ENCODE data around the gene SPCS2. TPM values are rescaled to one million over a fixed set of nuclear protein-coding genes. Genes with fewer than 3 reads are reported as not detected.

Gene SPCS2
- total RNA-seq, 1 donor from 2014 or later = 133 TPM

DNA sequence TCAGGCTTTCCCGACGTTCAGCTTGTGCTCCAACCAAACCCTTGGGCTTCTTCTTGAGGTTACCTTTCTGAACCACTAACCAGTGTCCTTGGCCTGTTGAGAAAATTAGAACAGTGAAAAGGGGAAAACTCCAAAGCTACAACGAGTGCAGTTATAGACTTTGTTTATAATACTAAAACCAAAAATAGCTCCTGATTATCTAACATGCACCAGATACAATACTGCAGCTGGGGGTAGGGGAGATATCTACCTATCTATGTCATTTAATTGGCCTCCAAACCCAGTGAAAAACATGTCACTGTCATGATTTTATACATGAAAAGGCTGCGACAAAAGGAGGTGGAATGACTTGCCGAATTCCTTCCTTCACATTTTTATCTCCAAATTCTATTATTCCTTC, 12.1 kb upstream of the SPCS2 start:
- no peak overlapping the region for H3K4me3 Mint-ChIP-seq (ENCODE audit: unreplicated experiment)
- H3K27ac Mint-ChIP-seq (ENCODE audit: unreplicated experiment) = no peak overlapping the region
- no peaks in the 10 kb centered on the region for H3K9me3 Mint-ChIP-seq (ENCODE audit: low read depth)
- no peaks in the 10 kb centered on the region for H3K4me1 Mint-ChIP-seq (ENCODE audit: low read depth)
- no peak for DNase-seq (ENCODE audit: low spot score)
- no peak for TF ChIP-seq CTCF (IDR thresholded peaks at IDR 0.05)
- H3K36me3 Mint-ChIP-seq (ENCODE audit: low read depth) = peaks cover 23% of the 10 kb centered on the region
- H3K27me3 Mint-ChIP-seq (ENCODE audit: low read depth) = no peaks in the 10 kb centered on the region

DNA sequence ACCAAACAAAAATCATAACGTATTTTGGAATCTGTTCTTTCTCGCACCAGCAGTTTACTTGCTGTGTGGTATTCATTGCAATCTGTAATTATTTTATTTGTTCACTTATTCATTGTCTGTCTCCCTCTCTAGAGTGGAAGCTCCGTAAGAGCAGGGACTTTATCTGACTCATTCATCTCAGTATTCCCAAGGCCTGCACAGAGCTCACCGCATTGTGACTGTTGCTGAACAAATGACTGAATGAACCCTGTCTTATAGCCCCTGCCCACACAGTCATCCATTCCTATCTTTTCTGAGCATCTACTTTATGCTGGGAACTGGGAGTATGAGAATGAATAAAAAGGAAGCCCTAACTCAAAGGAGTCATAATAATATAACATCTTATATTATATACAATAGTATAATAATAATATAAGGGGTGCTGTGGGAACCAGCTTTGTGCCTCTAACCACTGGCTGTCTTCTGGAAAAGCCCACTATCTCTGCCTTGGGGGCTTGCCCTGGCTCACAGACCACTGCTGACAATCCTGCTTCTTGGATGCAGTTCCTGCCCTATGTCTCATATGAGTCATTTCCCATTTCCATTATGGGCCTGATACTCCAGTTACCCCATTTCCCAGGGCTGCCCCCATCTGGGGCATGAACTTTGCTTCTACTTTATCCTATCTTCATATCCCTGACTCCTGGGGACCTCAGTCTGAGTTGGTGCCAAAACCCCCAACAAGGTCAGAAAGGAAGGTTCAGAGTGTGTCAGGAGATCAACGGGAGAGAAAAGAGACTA, 11.2 kb upstream of the SPCS2 start:
- Mint-ChIP-seq H3K27ac (ENCODE audit: unreplicated experiment) (no peak overlapping the region), H3K27me3 (ENCODE audit: low read depth) (no peaks in the 10 kb centered on the region), H3K9me3 (ENCODE audit: low read depth) (no peaks in the 10 kb centered on the region), H3K36me3 (ENCODE audit: low read depth) (peaks cover 24% of the 10 kb centered on the region), H3K4me1 (ENCODE audit: low read depth) (peaks cover 4% of the 10 kb centered on the region), H3K4me3 (ENCODE audit: unreplicated experiment) (no peak overlapping the region)
- DNase-seq (ENCODE audit: low spot score) = no peak
- TF ChIP-seq CTCF (IDR thresholded peaks at IDR 0.05) = no peak

- Mint-ChIP-seq H3K4me1 (ENCODE audit: low read depth) (peaks cover 12% of the 10 kb centered on the region), H3K36me3 (ENCODE audit: low read depth) (peaks cover 15% of the 10 kb centered on the region), H3K9me3 (ENCODE audit: low read depth) (no peaks in the 10 kb centered on the region), H3K27me3 (ENCODE audit: low read depth) (no peaks in the 10 kb centered on the region), H3K4me3 (ENCODE audit: unreplicated experiment) (no peak overlapping the region), H3K27ac (ENCODE audit: unreplicated experiment) (no peak overlapping the region)
- DNase-seq (ENCODE audit: low spot score) = no peak
- no peak for TF ChIP-seq CTCF (IDR thresholded peaks at IDR 0.05)
Measured at GRCh38 chr11:74941492-74941891, 7.6 kb upstream of the SPCS2 start.

DNA sequence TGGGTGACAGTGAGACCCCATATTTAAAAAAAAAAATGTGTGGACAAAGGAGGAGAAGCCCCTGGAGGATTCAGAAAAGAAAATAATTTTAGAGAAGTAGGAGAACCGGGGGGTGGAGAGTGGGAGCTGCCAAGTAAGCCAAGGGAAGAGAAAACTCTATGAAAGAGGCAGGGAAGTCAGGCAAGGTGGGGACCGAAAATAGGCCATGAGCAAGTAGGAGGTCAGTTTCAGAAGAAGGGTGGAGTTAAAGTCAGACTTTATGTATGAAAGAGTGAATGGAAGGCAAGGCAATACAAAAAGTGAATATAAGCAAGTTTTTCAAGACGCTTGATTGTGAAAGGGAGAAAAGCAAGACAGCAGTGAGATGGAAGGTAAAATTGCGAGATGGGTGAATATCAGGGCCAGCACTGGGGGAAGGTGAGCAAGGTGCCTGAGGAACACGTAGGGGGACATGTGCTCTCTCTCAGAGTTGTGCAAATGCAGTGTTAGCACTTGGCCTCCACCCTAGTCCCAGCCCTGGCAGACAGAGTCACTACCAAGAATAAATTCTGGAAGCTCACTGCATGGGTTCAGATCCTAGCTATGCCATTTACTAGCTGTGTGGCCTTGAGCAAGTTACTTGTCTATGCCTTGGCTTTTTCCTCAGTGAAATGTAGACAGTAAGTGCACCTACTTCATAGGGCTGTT, 6.8 kb upstream of the SPCS2 start:
- H3K27me3 Mint-ChIP-seq (ENCODE audit: low read depth) = no peaks in the 10 kb centered on the region

More for the DNA sequence above, 6.8 kb upstream of the SPCS2 start:
- no peaks in the 10 kb centered on the region for H3K9me3 Mint-ChIP-seq (ENCODE audit: low read depth)
- H3K4me3 Mint-ChIP-seq (ENCODE audit: unreplicated experiment) = no peak overlapping the region
- peaks cover 12% of the 10 kb centered on the region for H3K36me3 Mint-ChIP-seq (ENCODE audit: low read depth)
- no peak overlapping the region for H3K27ac Mint-ChIP-seq (ENCODE audit: unreplicated experiment)
- TF ChIP-seq CTCF (IDR thresholded peaks at IDR 0.05) = no peak
- DNase-seq (ENCODE audit: low spot score) = no peak
- peaks cover 12% of the 10 kb centered on the region for H3K4me1 Mint-ChIP-seq (ENCODE audit: low read depth)
